ENCODE measurements around the gene MAP3K14. TPM values are rescaled to one million over a fixed set of nuclear protein-coding genes. Genes with fewer than 3 reads are reported as not detected.
"Not testable (repeated sequence)": the region's sequence is repeated elsewhere in the genome, so short reads cannot be mapped to it uniquely, and the experiment has no call there.

MAP3K14 gene
- total RNA-seq, 1 experiment from 2014 or later = 1.3 TPM

- no peak for DNase-seq (ENCODE audit: low read depth, low spot score)
- in situ Hi-C loops (cut with HindIII; ENCODE audit: low pct_unique_long_range_greater_than_20kb, low sequenced_read_pairs) = no loop called here
Measured at GRCh38 chr17:45308840-45309239, 8.0 kb downstream of the MAP3K14 start.

- DNase-seq (ENCODE audit: low read depth, low spot score) = no peak
- in situ Hi-C loops (cut with HindIII; ENCODE audit: low pct_unique_long_range_greater_than_20kb, low sequenced_read_pairs) = no loop called here
Measured at GRCh38 chr17:45308016-45308365, 8.8 kb downstream of the MAP3K14 start.

GRCh38 chr17:45307290-45308015, 9.4 kb downstream of the MAP3K14 start:
- in situ Hi-C loops (cut with HindIII; ENCODE audit: low pct_unique_long_range_greater_than_20kb, low sequenced_read_pairs) = no loop called here
- no peak for DNase-seq (ENCODE audit: low read depth, low spot score)

- no peak for DNase-seq (ENCODE audit: low read depth, low spot score)
- in situ Hi-C loops (cut with HindIII; ENCODE audit: low pct_unique_long_range_greater_than_20kb, low sequenced_read_pairs) = no loop called here
Measured at GRCh38 chr17:45306623-45307022, 10.2 kb downstream of the MAP3K14 start.

- in situ Hi-C loops (cut with HindIII; ENCODE audit: low pct_unique_long_range_greater_than_20kb, low sequenced_read_pairs) = no loop called here
Measured at GRCh38 chr17:45306094-45306493, 10.7 kb downstream of the MAP3K14 start.

GRCh38 chr17:45305530-45306087, 11.2 kb downstream of the MAP3K14 start:
- no peak for DNase-seq (ENCODE audit: low read depth, low spot score)
- in situ Hi-C loops (cut with HindIII; ENCODE audit: low pct_unique_long_range_greater_than_20kb, low sequenced_read_pairs) = no loop called here

More at GRCh38 chr17:45306094-45306493, 10.7 kb downstream of the MAP3K14 start:
- DNase-seq (ENCODE audit: low read depth, low spot score) = no peak

GRCh38 chr17:45302649-45303173, 14.1 kb downstream of the MAP3K14 start:
- in situ Hi-C loops (cut with HindIII; ENCODE audit: low pct_unique_long_range_greater_than_20kb, low sequenced_read_pairs) = no loop called here
- no peak for DNase-seq (ENCODE audit: low read depth, low spot score)

- in situ Hi-C loops (cut with HindIII; ENCODE audit: low pct_unique_long_range_greater_than_20kb, low sequenced_read_pairs); DNase-seq (ENCODE audit: low read depth, low spot score): not testable (repeated sequence)
Measured at GRCh38 chr17:45302220-45302619, 14.6 kb downstream of the MAP3K14 start.

GRCh38 chr17:45301674-45302073, 15.1 kb downstream of the MAP3K14 start:
- DNase-seq (ENCODE audit: low read depth, low spot score) = no peak
- in situ Hi-C loops (cut with HindIII; ENCODE audit: low pct_unique_long_range_greater_than_20kb, low sequenced_read_pairs) = no loop called here

- in situ Hi-C loops (cut with HindIII; ENCODE audit: low pct_unique_long_range_greater_than_20kb, low sequenced_read_pairs) = no loop called here
- DNase-seq (ENCODE audit: low read depth, low spot score) = no peak
Measured at GRCh38 chr17:45300060-45300751, 16.6 kb downstream of the MAP3K14 start.

GRCh38 chr17:45299361-45299760, 17.5 kb downstream of the MAP3K14 start:
- in situ Hi-C loops (cut with HindIII; ENCODE audit: low pct_unique_long_range_greater_than_20kb, low sequenced_read_pairs) = no loop called here
- DNase-seq (ENCODE audit: low read depth, low spot score) = peak; percentile 75

GRCh38 chr17:45298546-45299285, 18.1 kb downstream of the MAP3K14 start:
- in situ Hi-C loops (cut with HindIII; ENCODE audit: low pct_unique_long_range_greater_than_20kb, low sequenced_read_pairs) = no loop called here
- DNase-seq (ENCODE audit: low read depth, low spot score) = peak; percentile 22

GRCh38 chr17:45296833-45297124, 20.0 kb downstream of the MAP3K14 start:
- in situ Hi-C loops (cut with HindIII; ENCODE audit: low pct_unique_long_range_greater_than_20kb, low sequenced_read_pairs) = no loop called here
- DNase-seq (ENCODE audit: low read depth, low spot score) = no peak

GRCh38 chr17:45296003-45296832, 20.6 kb downstream of the MAP3K14 start:
- no peak for DNase-seq (ENCODE audit: low read depth, low spot score)
- in situ Hi-C loops (cut with HindIII; ENCODE audit: low pct_unique_long_range_greater_than_20kb, low sequenced_read_pairs) = no loop called here

- in situ Hi-C loops (cut with HindIII; ENCODE audit: low pct_unique_long_range_greater_than_20kb, low sequenced_read_pairs) = no loop called here
- no peak for DNase-seq (ENCODE audit: low read depth, low spot score)
Measured at GRCh38 chr17:45294506-45294905, 22.3 kb downstream of the MAP3K14 start.

GRCh38 chr17:45293413-45294211, 23.2 kb downstream of the MAP3K14 start:
- in situ Hi-C loops (cut with HindIII; ENCODE audit: low pct_unique_long_range_greater_than_20kb, low sequenced_read_pairs) = no loop called here
- DNase-seq (ENCODE audit: low read depth, low spot score) = peak; percentile 84
